AG08396 (cell line): ENCODE measurements around the gene VOPP1.

Experiments used
- DNase-seq: peaks from one replicate; pipeline ENCODE4 v3.0.0; 2012; ENCODE audit warnings: low spot score, mixed read lengths

Gene VOPP1

DNA sequence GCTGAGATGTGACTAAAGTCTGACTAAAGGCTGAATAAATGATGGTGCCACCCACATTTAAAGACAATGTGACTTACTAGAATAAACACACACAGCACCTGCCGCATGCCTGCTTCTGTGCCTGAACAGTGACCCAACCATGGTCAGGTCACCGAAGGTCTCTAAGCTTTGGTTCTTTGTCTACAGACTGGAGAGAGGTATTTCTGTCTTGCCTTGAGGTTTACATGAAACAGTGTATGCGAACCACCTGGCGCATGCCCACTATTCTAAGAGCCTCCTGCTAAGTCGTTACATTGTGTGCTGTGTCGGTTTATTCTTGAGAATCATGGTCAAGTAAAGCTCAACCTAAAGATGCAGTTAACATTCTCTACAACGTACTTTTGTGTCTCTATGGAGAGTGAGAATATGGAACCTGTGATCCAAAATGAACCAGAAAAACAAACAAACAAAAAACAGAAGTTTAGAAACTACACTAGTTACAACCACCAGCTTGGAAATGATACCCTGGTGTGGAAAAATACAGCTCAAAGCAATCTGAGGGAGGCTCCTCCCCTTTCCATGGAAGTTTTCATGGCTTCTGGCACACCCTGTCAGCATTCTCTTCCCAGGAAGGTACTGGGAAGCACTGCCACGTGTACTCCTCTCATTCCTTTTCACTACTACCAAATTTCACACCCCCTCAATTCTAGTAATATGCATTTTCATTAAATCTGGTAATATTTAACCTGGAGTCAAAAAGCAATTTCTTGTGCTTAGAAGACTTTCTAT, 40.0 kb downstream of the VOPP1 start:
- DNase-seq: no peak

DNA sequence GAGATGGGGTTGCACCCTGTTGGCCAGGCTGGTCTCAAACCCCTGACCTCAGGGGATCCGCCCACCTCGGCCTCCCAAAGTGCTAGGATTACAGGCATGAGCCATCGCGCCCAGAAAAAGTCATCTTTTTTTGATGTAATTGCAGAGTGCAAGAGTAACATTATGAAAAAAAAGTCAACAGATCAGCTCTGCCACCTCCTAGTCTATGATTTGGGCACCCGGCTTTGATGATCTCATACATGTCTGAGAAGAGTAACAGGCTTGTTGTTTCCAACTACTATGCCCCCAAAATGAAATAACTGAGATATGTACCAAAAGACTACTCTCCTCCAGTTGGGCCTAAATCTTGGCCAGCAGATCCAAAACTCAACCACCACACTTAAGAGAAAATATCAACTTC, 40.8 kb downstream of the VOPP1 start:
- DNase-seq: no peak

DNA sequence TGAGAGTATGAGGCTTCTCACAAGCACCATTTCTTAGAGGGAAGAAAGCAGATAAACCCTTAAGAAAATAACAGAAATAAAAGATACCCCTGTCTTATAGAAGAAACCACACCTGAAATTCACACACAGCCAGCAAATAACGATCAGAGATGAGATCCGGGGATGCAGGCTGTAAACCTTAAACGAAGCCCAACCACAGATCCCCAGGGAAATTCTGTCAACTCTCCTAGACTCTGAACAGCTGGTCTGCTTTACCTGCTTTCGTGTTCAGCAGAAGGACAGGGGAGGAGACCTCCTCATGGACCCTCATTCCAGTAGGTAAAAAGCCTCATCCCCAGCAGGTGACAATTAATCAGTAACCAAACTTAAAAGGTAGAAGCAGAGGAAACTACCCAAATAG, 45.0 kb downstream of the VOPP1 start:
- no peak for DNase-seq

DNA sequence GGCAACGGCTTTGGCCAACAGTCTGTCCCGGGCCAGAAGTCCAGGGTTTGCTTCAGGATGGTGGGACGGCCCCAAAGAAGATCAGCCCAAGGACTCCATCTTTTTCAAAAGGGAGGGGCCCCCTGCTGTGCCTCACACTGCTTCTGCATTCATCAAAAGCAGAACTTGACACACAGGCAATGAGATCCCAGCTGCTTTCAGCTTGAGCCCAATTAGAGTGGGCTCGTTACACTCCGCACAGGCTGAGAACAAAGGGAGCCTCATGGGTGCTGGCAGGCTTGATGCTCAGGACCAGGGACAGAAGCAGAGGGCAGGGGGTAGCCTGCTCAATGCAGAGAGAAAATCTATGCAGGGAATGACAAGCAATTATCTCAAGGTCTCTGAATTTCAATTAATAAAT, 45.5 kb downstream of the VOPP1 start:
- no peak for DNase-seq

DNA sequence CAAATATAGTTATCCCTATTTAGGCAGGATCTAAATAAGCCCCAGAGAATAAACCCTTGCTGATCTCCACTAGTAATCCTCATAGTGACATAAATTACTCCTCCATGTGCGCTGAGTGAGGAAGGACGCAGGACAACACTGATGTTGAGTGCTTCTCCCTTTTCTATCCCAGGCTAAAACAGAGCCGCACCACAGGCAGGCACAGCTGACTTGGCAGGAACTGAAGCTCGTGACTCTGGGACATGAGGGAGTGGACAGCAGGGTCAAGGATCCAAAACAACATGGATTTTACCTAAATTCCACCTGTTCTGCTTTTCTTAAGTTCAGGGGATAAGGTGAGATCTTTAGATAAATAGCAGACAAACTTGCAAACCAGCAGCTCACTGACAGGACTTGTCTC, 46.0 kb downstream of the VOPP1 start:
- no peak for DNase-seq

DNA sequence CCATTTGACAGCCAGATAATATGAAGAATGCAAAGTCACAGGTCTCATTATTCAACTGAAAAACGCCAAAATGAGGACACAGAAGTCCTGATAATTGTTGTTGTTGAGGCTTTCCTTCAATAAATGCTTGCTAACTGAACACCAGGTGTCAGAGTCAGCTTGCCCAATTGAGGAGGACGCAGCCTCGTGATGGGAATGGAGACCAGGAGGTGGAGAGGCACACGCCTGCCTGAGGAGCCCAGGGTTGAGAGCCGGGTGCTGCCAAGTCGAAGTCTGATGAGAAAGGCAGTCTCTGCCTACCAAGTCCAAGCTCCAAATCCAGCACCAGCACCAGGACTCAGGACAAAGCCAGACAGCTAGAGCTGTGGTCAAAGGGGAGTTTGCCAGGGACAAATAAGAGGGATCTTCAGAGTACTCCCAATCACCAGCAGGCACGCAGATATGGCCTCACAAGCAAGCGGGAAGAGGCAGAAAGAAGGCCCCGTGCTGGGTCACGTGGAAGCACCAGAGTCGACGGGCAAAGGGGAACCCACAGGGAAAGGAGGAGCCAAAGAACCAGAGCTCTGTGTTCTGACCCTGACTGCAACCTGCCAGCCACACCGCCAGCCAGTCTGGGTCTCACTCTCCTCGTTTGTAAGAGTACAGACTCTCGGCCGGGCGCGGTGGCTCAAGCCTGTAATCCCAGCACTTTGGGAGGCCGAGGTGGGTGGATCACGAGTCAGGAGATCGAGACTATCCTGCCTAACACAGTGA, 47.6 kb downstream of the VOPP1 start:
- no peak for DNase-seq

DNA sequence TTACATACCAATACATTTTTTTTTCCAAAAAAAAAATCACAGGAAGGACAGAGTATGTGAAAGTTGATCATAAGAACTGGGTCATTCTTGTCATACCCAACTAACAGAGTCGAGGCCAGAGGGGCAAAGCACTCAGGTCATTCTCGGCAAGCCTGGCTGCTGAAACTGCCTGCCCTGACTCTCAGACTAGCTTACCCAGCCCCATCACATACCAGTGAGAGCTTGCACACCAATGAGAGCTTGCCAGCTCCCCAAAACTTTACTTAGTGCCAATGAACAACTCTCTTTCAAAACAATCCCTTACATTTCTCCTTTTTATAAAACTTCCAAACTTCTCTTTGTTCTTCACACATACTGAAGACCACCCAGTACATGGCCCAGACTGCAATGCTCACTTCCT, 48.9 kb downstream of the VOPP1 start:
- DNase-seq: peak; percentile 36

DNA sequence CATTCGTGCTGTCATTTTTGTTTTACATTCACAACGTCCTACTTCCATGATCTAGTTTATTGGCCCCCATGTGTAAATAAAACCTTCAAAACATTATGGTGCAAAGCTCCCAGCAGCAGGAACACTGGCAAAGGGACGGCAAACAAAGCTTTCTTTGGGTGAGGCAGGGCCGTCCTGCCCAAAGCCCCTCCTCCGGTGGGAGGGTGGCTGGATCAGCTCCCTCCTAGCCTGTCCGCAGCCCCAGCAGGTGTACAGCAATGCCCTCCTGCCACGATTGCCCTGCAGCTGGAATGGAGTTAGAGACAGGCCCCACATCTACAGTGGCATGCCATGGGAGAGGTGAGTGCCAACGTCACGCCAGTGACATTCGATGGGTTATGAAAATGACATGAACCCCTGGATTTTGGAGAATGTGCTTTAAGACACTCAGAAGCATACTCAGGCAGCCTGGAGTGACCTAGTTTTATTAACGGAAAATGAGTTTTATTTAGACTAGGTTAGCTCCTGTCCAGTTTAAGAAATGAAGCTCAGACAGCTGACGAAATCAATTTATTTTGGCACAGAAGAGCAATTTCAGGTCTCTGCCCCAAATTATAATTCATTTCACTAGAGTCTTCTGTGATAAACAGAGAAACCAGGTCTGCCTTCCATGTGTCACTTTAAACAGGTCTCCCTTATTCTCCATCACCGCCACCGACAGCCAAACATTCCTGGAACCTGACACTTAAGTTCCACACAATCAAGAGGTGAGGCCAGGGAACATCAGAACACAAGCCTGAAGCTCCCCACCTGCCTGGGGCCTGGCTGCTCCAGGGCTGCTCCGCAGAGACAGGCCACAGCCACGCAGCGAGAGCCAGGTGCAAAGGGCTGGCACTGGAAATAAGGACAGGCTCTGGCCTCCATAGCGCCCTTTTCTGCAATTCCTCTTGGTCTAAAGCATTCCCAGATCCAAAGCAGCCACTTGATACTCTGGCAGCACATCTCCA, 50.1 kb downstream of the VOPP1 start:
- DNase-seq: no peak

DNA sequence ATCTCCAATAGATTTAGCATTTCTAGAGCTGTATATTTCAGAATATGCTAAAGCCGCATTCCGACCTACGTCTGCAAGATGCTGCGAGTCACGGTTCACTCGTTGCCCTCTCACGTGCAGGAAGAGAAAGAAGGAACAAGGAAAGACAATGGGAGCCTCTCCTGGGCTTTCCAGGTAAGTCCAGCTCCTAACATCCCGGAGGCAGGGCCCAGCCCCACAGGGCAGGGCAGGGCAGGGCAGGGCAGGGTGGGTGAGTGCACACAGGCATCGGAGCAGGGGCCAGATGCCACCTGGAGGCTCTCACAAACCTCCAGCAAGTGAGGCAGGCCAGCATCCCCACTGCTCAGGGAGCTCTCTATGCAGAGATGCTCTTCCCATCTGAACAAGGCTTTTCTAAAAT, 50.8 kb downstream of the VOPP1 start:
- no peak for DNase-seq

DNA sequence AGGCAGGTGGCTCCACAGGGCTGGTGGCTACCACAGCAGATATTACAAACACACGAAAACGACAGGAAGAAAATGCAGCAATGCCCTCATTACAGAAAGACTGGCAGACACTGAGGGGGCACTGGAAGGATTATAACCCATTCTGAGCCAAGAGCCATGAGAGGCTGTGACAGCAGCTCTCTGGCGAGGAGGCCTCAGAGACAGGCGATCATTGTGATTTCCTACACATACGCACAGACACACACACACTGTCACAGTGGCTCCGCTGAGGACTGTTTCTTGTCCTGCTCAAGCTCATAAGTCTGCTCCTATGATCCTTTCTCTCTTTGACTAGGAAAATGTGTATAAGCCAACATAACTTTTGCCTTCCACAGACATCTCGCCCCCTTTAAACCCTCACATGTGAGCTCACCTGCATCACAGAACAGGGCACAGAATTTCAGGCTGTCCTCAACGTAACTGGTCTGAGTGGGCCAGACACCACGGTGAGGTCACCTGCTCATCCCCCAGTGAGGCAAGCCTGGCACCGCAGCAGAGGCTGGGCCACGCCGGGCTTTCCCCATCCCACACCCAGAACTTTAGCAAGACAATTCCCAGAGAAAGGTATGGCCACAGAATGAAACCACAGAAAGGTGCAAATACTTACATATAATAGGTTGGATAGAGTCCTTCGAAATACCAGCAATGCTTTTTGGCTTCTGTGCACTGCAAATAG, 51.7 kb downstream of the VOPP1 start:
- DNase-seq: no peak

DNA sequence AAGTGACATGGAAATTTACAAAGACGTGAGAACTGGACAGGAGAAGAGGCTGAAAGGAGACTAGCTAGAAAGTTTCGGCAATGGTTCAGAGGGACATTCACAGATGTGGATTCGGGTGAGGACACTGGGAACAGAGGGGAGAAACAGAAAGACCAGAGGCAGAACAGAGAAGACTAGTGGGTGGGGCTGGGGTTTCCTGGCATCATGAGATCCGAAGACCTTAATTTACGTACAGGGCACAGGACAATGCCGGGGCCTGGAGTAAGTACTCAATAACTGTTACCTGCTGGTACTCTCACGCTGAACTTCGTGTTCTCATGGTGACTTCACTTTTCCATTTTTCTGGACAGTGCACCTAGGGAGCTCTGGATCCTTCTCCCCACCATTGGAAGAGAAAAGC, 53.5 kb downstream of the VOPP1 start:
- DNase-seq: no peak

DNA sequence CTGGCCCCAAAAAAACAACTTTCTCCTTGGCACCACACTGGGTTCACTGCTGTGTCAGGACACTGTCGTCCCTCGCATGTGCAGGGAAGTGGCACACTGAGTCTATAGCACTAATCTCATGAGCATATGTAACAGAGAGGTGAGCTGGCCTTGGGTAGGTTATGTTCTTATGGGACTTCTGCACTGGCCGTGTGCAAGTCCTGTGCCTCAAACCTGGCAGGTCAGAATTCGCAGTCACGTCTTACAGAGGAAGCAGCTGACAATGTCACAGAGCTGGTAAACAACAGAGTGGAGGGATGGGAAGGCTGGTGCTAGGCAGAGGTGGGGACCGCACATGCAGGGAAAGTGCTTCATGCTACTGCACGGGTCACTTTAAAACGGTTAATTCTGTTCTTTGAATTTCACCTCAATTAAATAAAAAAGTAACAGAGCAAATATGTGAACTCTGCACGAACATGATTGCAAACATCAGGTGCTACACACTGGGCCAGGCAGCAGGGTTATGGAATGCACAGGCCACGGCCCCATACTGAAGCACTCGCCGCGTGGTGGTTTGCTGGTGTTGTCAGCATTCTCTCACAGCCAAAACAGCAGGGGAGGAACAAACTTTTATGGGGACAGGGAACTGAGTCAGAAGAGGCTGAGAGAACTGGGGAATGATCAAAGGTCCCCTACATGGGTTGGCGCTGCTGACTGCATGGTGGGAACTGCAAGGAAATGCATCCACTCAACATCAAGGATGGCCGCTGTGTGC, 54.2 kb downstream of the VOPP1 start:
- no peak for DNase-seq

DNA sequence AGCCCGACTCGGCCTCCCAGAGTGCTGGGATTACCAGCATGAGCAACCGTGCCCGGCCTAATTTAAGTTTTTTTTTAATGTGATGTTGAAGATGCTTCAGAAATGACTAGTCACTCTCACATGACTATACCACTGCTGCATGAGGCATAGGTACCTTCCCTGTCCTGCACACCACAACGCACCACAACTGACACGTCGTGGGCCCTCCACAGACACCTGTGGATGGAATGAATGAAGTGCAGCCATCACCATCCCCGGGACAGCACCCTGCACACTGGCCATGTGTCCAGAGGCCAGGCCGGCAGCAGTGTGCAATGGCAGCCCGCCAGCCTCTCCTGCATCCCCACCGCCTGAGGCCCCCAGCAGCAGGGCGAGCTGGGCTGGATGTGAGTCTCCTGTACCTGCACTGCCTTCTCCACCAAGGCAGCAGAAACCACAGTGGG, 55.1 kb downstream of the VOPP1 start:
- no peak for DNase-seq

DNA sequence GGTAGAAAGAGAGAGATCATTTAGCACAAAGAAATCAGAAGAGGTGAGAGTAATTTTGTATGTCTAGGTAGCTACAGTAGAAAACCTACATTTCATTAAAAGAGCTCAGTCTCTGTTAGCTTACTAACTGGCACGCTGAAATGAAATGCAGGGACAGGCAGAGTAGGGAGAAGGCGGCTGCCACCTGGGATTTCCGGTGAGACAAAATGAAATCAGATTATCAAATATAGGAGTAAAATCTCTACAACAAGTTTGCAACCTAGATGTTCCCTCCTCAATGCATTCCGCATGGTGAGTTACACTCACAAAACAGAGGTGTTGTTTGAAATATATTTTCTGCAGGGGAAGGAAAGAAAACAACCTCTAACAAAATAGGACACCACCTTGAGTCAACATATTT, 55.9 kb downstream of the VOPP1 start:
- no peak for DNase-seq

DNA sequence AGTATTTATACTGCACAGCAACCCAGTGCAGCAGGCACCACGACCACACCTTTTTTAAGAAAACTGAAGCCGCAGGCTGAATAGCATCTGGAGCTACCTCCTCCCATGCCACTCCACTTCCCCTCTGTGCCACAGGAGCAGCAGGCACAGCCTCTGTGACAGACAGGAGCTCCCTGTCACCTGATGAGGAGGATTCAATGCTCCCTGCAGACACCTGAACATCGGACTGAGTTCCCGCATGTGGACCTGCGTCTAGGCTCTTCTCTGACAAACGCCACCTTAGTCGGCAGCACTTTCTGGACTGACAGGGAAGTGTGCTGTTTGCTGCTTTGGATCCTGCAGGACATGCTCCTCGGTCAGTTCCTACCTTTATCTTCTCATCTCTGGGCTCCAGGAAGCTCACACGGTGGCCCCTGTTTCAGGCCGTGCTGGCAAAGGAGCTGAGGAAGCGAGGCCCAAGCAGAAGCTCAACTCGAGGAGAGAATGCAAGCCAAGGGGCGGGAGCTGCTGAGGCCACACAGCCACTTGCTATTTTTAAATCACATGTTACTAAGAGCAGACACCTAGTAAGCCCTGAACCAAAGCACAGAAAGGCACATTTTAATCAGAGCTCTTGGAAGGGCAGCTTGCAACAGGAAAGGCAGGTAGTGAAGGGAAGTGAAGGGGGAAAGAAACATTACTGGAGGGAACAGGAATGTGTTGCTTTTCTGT, 56.6 kb downstream of the VOPP1 start:
- DNase-seq: no peak

DNA sequence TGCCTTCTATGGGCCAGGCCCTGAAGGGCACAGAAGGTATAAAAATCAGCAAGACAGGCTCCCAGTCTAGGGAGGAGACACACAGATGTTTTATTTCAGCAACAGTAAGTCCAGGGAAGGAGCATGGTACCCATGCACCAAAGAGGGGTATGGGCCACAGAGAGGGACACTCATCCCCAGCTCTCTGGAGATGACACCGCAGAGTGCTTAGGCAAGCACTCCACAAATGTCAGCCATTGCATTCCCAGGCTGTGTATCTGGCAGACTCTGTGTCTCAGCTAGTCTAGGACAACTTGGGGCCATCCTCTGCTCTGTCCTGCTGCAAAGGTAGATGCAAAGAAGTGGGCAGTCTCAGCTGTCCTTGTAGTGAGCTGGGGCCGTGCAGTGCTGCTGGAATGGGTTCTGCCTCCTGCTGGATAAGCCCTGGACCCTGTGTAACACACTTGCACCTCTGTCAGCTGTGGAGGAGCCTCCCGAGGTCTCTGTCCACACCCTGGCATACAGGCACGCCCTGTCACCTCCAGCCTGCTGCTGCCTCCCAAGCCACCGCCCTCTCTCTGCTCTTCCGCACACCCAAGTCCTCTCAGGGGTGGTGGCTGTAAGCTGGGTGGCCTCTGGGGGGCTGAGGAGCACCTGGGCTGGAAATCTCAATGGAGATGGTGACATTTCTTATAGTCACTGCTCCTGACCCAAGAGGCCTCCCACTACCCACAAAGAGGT, 57.6 kb downstream of the VOPP1 start:
- no peak for DNase-seq

DNA sequence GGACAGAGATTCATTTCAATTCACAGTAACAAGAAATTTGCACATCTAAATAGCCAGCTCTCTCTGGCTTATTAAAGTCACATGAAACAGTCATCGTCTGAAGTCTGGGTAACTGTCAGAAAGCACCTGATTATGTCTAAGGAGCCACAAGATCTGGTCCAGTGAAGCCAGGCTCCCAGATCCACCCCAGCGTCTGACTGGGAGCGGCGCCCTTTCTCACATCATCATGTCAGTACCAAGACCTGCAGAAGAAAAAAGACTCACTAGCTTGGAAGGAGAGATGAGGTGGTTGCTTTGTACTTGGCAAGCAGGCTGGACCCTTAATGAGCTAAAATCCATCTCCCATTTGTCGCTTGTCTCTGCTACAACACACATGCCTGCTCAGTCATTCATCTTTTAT, 58.4 kb downstream of the VOPP1 start:
- DNase-seq: no peak

DNA sequence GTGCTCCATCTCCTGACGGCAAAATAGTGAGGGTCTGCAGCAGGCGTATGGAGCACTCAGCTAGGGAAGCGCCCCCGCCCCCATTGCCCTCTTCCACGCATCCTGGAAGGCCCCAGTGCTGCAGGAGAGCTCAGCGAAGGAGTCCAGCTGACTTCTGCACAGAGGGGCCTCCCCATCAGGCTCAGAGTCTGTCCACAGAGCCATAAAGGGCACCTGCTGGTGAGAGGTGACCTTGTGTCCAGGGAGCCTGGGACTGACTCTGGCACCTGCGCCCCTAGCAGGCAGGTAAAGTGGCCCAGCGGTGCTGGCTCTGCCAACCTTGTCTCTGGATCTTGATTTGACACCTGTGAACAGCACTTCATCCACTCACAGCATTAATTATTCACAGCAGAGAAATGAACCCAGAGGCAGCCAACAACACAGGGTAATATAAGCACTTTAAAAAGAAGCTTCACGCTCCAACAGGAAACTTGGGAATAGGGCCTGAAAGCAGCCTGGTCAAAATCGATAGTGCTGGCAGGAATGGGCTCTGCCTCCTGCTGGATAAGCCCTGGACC, 59.6 kb downstream of the VOPP1 start:
- DNase-seq: no peak

DNA sequence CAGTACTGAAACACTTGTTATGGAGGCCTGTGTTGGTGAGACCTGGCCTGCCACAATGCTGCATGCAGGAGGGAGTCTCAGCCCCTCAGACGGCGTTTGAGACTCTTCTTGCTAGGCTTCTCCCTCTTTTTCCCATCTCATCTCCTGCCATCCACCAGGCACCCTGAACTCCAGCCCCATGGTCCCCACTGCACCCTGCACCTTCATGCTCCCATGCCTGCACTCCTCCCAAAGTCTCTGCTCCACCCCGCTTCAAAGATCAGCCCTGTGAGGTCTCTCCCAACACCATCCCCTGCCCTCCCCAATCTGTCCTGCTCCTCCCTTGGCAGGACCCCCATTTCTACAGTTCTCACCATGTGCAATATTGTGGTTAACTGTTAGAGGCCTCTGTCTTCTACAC, 61.7 kb downstream of the VOPP1 start:
- no peak for DNase-seq
